ENCODE results near the gene SLFN12L.

Gene SLFN12L

DNA sequence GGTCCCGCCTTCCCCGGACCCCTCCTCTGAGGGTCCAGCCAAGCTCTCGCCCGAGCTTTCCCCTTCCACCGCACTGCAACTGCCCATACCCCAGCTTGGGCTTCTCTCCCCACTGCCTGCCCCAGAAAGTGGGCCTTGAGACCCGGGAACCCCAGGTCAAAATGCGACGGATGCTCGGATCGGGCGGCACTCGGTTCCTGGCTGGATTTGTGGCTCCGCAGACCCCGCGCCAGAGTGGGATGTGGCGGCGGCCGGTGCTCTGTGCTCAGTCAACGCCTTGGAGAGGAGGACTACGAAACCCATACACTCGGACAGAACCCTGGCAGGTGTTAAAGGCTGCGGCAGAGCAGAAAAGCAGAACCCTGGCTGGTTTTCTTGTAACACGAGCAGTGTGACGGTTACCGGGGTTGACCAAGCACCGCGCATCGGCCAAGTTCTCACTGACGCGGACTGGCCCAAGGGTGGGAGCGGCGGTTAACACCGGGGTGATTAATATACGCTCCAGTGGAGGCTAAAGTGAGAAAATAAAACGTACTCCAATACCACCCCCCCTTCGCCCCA, 88.0 kb downstream of the SLFN12L start:
- no peak for FAIRE-seq
- no peak for DNase-seq (ENCODE audit: insufficient read length, low spot score)
- TF ChIP-seq POLR2A (IDR thresholded peaks at IDR 0.05; ENCODE audit: low read depth, low read length), result no peak

- DNase-seq (ENCODE audit: insufficient read length, low spot score) (no peak), FAIRE-seq (no peak)
- TF ChIP-seq POLR2A (IDR thresholded peaks at IDR 0.05; ENCODE audit: low read depth, low read length), result no peak
Observed at GRCh38 chr17:35448899-35449227, 88.6 kb downstream of the SLFN12L start.

GRCh38 chr17:35448214-35448898, 89.1 kb downstream of the SLFN12L start, which contains the start of gene SLFN13:
Gene SLFN13, minus strand, starts transcription at chr17:35448766. Its CDS starts 3,086 bp downstream, at chr17:35445680.
- DNase-seq (ENCODE audit: insufficient read length, low spot score) (peak; percentile 38), FAIRE-seq (no peak)
- TF ChIP-seq POLR2A (IDR thresholded peaks at IDR 0.05; ENCODE audit: low read depth, low read length), result no peak; the same call in none of the 2 replicates

DNA sequence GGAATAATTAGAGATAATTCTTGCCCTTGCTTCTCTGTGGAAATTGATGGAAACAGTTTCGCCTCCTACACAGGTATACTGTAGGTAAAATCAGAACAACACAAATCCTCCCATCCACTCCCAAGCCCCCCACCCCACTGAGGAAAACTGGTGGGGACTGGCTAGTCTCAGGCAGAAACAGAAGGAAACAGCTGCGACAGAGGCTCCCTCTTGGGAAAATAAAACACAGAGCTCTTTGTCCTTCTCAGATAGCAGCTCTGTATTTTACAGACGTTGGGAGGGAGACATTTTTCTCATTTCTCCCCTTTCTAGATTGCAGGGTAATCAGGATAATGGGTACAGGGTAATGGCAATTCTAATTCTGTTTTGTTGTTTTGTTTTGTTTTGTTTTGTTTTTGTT, 90.0 kb downstream of the SLFN12L start:
- DNase-seq (ENCODE audit: insufficient read length, low spot score), result no peak
- FAIRE-seq, result no peak
- no peak for TF ChIP-seq POLR2A (IDR thresholded peaks at IDR 0.05; ENCODE audit: low read depth, low read length)

DNA sequence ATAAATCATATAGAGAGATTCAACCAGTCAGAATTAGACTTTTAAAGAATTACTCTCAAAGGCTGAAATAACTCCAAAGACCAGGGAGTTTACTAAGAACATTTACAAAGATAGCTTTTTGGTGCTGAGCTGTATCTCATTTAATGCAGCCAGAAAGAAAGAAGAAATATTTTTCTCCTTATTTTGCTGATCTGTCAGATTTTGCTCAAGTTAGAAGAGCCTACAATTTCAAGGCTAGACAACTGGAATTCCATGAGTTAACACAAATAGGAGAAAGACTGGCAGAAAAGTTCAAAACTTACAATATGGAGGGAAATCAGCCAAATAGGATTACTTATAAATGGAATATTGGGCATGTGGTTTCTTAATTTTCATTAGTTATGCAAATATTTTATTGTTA, 99.0 kb downstream of the SLFN12L start:
- no peak for TF ChIP-seq POLR2A (IDR thresholded peaks at IDR 0.05; ENCODE audit: low read depth, low read length)
- DNase-seq (ENCODE audit: insufficient read length, low spot score), result no peak
- no peak for FAIRE-seq

- TF ChIP-seq POLR2A (IDR thresholded peaks at IDR 0.05; ENCODE audit: low read depth, low read length), result peak; percentile 46
- DNase-seq (ENCODE audit: insufficient read length, low spot score) (peak; percentile 73), FAIRE-seq (peak; percentile 84)
Observed at GRCh38 chr17:35433075-35433894, 104.2 kb downstream of the SLFN12L start.

DNA sequence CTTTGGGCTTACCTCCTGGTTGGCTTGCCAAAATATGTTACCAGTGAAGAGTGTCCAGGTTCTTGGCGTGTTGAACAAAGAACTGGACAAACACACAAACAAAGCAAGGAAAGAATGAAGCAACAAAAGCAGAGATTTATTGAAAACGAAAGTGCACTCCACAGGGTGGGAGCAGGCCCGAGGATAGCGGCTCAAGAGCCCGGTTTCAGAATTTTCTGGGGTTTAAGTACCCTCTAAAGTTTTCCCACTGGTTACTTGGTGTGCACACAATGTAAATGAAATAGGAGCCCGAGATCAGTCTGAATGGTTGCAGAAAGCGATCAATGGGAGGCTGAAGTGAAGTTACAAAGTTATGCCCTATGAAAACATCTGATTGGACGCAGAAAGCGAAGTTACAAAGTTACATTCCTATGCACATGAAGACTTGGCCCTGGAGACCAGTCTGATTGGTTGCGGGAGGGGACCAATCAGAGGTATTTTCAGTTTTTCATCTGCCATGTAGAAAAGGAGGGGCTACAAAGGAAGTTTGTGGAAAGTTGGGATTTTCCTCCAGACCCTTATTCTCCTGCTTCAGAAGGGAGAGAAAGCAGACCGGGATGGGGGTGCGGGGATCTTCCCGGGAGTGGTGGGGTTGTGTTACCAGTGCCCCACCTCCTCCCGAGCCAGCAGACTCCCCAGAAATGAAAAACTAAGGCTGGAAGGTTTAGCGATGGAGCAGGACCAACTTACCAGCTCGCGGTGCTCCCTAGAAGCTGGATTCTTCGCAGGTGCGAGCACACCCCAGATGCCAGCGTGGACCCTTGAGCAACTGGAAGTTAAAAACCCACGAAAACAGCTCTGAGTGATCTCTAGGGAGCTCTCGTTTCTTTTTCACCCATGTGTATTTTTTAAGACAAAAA, 105.1 kb downstream of the SLFN12L start, which contains the start of gene SLFN12:
Gene SLFN12 (minus strand): TSS at position 325 of the 899 bp plus-strand sequence. CDS start 9,472 bp downstream, outside the sequence.
- peak; percentile 91 for FAIRE-seq
- peak; percentile 42; the same call in 1 of the 2 replicates for TF ChIP-seq POLR2A (IDR thresholded peaks at IDR 0.05; ENCODE audit: low read depth, low read length)
- DNase-seq (ENCODE audit: insufficient read length, low spot score), result peak; percentile 44

GRCh38 chr17:35429702-35430101, 107.8 kb downstream of the SLFN12L start:
- TF ChIP-seq POLR2A (IDR thresholded peaks at IDR 0.05; ENCODE audit: low read depth, low read length), result no peak
- no peak for FAIRE-seq
- DNase-seq (ENCODE audit: insufficient read length, low spot score), result no peak

DNA sequence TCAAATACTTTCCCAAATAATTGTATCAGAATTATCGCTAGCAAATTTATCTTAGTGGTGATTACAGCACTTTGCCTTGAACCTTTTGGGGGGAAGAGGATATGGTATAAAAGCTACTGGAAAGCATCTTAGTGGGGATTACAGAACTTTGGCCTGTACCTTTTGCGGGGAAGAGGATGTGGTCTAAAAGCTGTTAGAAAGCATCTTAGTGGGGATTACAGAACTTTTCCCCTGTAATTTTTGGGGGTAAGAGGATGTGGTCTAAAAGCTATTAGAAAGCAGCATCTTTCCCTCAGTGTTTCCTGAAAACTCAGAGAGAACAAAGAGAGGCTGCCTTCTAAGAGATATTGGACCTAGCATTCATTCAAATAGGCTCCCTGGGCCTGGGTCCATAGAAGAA, 109.2 kb downstream of the SLFN12L start:
- DNase-seq (ENCODE audit: insufficient read length, low spot score), result no peak
- no peak for FAIRE-seq
- TF ChIP-seq POLR2A (IDR thresholded peaks at IDR 0.05; ENCODE audit: low read depth, low read length), result no peak

- no peak for TF ChIP-seq POLR2A (IDR thresholded peaks at IDR 0.05; ENCODE audit: low read depth, low read length)
- FAIRE-seq (peak; percentile 93), DNase-seq (ENCODE audit: insufficient read length, low spot score) (no peak)
Observed at GRCh38 chr17:35423761-35424160, 113.7 kb downstream of the SLFN12L start.

All from H54 (cell line).